Motor neuron (in vitro differentiated cells): ENCODE measurements around the gene NT5DC4. TPM values are rescaled to one million over a fixed set of nuclear protein-coding genes. Genes with fewer than 3 reads are reported as not detected.
A peak's percentile ranks its signal among the peaks of the same experiment; 100 is the strongest.

Experiments
- ATAC-seq, 8 experiments: fragments of 200-7000 bp; cut with Tn5 transposase; replicated peaks in 6 of 8; 2 replicates each; pipeline ENCODE4 v1.8.0; 2021; ENCODE audit warnings: mild to moderate bottlenecking in 8 of 8, moderate library complexity in 8 of 8
- H3K27ac ChIP-seq, 2 donors: fragments of 250-450 bp; sonication (Bioruptor Pico); 2 replicates each; pipeline ENCODE4 v1.9.0; 2021; ENCODE audit warnings: antibody characterized with exemption in 2 of 2, mild to moderate bottlenecking in 2 of 2, moderate library complexity in 1 of 2
- H3K4me1 ChIP-seq, 2 donors: fragments of 250-450 bp; sonication (Bioruptor Pico); replicated peaks in 1 of 2; 2 replicates each; pipeline ENCODE4 v1.6.1; 2021; ENCODE audit warnings: antibody characterized with exemption in 2 of 2, mild to moderate bottlenecking in 2 of 2, moderate library complexity in 1 of 2
- H3K4me3 ChIP-seq, 5 donors: fragments of 250-450 bp; sonication (Bioruptor Pico); 2 replicates each; pipeline ENCODE4 v1.9.0; 2021; ENCODE audit warnings: antibody characterized with exemption in 5 of 5, mild to moderate bottlenecking in 5 of 5, moderate library complexity in 4 of 5
- WGBS, 10 experiments: fragments of 450-650 bp; shearing (Covaris generic); methylation state at CpG; one replicate each; pipeline ENCODE4 v1.0.0; 2022; 5-methylcytosine and 5-hydroxymethylcytosine counted together
- in situ Hi-C, 9 experiments: fragments of 400-800 bp; cut with MboI; loops; one replicate each; pipeline ENCODE4 v1.15.0; 2021; ENCODE audit warnings: low sequenced_read_pairs in 9 of 9, low pct_unique_long_range_greater_than_20kb in 2 of 9; ENCODE audit not compliant: unreplicated experiment in 9 of 9
- total RNA-seq, 8 experiments: library from RNA; unstranded; fragments of 300-600 nt; gene quantifications; 2 replicates each; pipeline versions ENCODE4 v1.2.3 to v1.2.4, GENCODE V29; 2022

The NT5DC4 gene
- under 1 TPM in 4 of 8 experiments, not detected in 4; 0.09 to 0.52 (median 0.33) TPM for total RNA-seq

GRCh38 chr2:112720785-112721184 is at the start of gene NT5DC4:
Gene NT5DC4, plus strand, starts transcription at chr2:112721020. Its CDS starts 60 bp downstream, at chr2:112721080.
- Histone ChIP-seq H3K4me1 (no peaks in the 10 kb centered on the region), H3K4me3 (no peak within 1 kb of the TSS), H3K27ac (no peak within 1 kb of the TSS)
- in situ Hi-C loops = loop anchor here in 3 of 9 experiments (10.0 to 25.0 kb wide), 2 partner anchors 108 to 116 kb away; no protein-coding TSS in a partner anchor
- WGBS, 10 experiments = 60 to 100% (median 81%) methylated on average over 1 to 5 of the region's 6 CpGs; no CpG with 5 or more reads in 4 of the 10 experiments
- no peak for ATAC-seq

- H3K27ac ChIP-seq = no peak overlapping the region
- H3K4me1 ChIP-seq = no peaks in the 10 kb centered on the region
- no peak for ATAC-seq
- no peak overlapping the region for H3K4me3 ChIP-seq
- in situ Hi-C loops = no loop called here
- WGBS, 10 experiments = 0 to 100% (median 55%) methylated on average over 1 to 2 of the region's 2 CpGs; no CpG with 5 or more reads in 2 of the 10 experiments
Measured at GRCh38 chr2:112671801-112672200, 49.0 kb upstream of the NT5DC4 start.

GRCh38 chr2:112673008-112673407 is 47.8 kb upstream of the NT5DC4 start:
- no peak overlapping the region for H3K27ac ChIP-seq
- 80 to 100% (median 100%) methylated on average over 1 of the region's 1 CpG; no CpG with 5 or more reads in 1 of the 10 experiments for WGBS, 10 experiments
- ATAC-seq = no peak
- in situ Hi-C loops = no loop called here
- no peaks in the 10 kb centered on the region for H3K4me1 ChIP-seq
- H3K4me3 ChIP-seq = no peak overlapping the region

- 56 to 100% (median 91%) methylated on average over 1 to 11 of the region's 12 CpGs; no CpG with 5 or more reads in 2 of the 10 experiments for WGBS, 10 experiments
- Histone ChIP-seq H3K4me1 (no peaks in the 10 kb centered on the region), H3K27ac (no peak overlapping the region), H3K4me3 (no peak overlapping the region)
- no peak for ATAC-seq
- in situ Hi-C loops = no loop called here
Measured at GRCh38 chr2:112674229-112674628, 46.6 kb upstream of the NT5DC4 start.

GRCh38 chr2:112679484-112679883 is 41.3 kb upstream of the NT5DC4 start:
- Histone ChIP-seq H3K4me3 (no peak overlapping the region), H3K27ac (no peak overlapping the region), H3K4me1 (no peaks in the 10 kb centered on the region)
- WGBS, 10 experiments = 0 to 100% (median 49%) methylated on average over 1 to 2 of the region's 3 CpGs; no CpG with 5 or more reads in 4 of the 10 experiments
- in situ Hi-C loops = no loop called here
- ATAC-seq = no peak

GRCh38 chr2:112680666-112681101 is 40.1 kb upstream of the NT5DC4 start:
- 28 to 100% (median 60%) methylated on average over 1 to 5 of the region's 5 CpGs; no CpG with 5 or more reads in 1 of the 10 experiments for WGBS, 10 experiments
- Histone ChIP-seq H3K4me3 (no peak overlapping the region), H3K4me1 (no peaks in the 10 kb centered on the region), H3K27ac (no peak overlapping the region)
- in situ Hi-C loops = no loop called here
- ATAC-seq = peak in 1 of 8 experiments; percentile 45

- 40 to 100% (median 84%) methylated on average over 1 to 6 of the region's 7 CpGs; no CpG with 5 or more reads in 3 of the 10 experiments for WGBS, 10 experiments
- in situ Hi-C loops = no loop called here
- Histone ChIP-seq H3K4me1 (no peaks in the 10 kb centered on the region), H3K4me3 (no peak overlapping the region), H3K27ac (no peak overlapping the region)
- ATAC-seq = peak in 1 of 8 experiments; percentile 60
Measured at GRCh38 chr2:112682101-112682500, 38.7 kb upstream of the NT5DC4 start.

GRCh38 chr2:112683550-112684414 is 37.0 kb upstream of the NT5DC4 start:
- no peaks in the 10 kb centered on the region for H3K4me1 ChIP-seq
- WGBS, 10 experiments = 33 to 100% (median 88%) methylated on average over 2 to 10 of the region's 12 CpGs
- H3K4me3 ChIP-seq = no peak overlapping the region
- ATAC-seq = peak in 2 of 8 experiments; percentile 29 to 66
- H3K27ac ChIP-seq = no peak overlapping the region
- in situ Hi-C loops = no loop called here

GRCh38 chr2:112684415-112684775 is 36.4 kb upstream of the NT5DC4 start:
- no peak overlapping the region for H3K4me3 ChIP-seq
- 17 to 82% (median 47%) methylated on average over 1 to 3 of the region's 3 CpGs; no CpG with 5 or more reads in 1 of the 10 experiments for WGBS, 10 experiments
- no peak for ATAC-seq
- H3K4me1 ChIP-seq = no peaks in the 10 kb centered on the region
- in situ Hi-C loops = no loop called here
- no peak overlapping the region for H3K27ac ChIP-seq

GRCh38 chr2:112685271-112685884 is 35.4 kb upstream of the NT5DC4 start:
- no peak overlapping the region for H3K4me3 ChIP-seq
- 75 to 100% (median 93%) methylated on average over 1 to 4 of the region's 4 CpGs; no CpG with 5 or more reads in 1 of the 10 experiments for WGBS, 10 experiments
- no peaks in the 10 kb centered on the region for H3K4me1 ChIP-seq
- in situ Hi-C loops = no loop called here
- ATAC-seq = no peak
- H3K27ac ChIP-seq = no peak overlapping the region

GRCh38 chr2:112686348-112687217 is 34.2 kb upstream of the NT5DC4 start:
- H3K4me1 ChIP-seq = peaks cover 0 to 4% of the 10 kb centered on the region in 2 donors
- in situ Hi-C loops = no loop called here
- no peak overlapping the region for H3K4me3 ChIP-seq
- no peak for ATAC-seq
- WGBS, 10 experiments = 52 to 100% (median 69%) methylated on average over 1 to 9 of the region's 15 CpGs; no CpG with 5 or more reads in 2 of the 10 experiments
- no peak overlapping the region for H3K27ac ChIP-seq

GRCh38 chr2:112687522-112687921 is 33.3 kb upstream of the NT5DC4 start:
- Histone ChIP-seq H3K27ac (no peak overlapping the region), H3K4me3 (no peak overlapping the region), H3K4me1 (peaks cover 7 to 12% of the 10 kb centered on the region in 2 donors)
- in situ Hi-C loops = no loop called here
- ATAC-seq = no peak
- WGBS, 10 experiments = 40 to 89% (median 83%) methylated on average over 1 to 6 of the region's 6 CpGs; no CpG with 5 or more reads in 1 of the 10 experiments
